Cardiac septum (tissue), 1 donor: ENCODE results near the gene AP5S1. TPM values are rescaled to one million over a fixed set of nuclear protein-coding genes. Genes with fewer than 3 reads are reported as not detected.

Source experiments
- DNase-seq: peaks from one replicate; pipeline ENCODE4 v3.0.0-alpha.2; 2020; ENCODE audit warnings: low spot score
- intact Hi-C: fragments of 100-400 bp; cut with DNase I; formaldehyde crosslinking; loops from one replicate; pipeline ENCODE4 v1.14.0; 2022
- total RNA-seq: library from RNA; stranded (reverse); fragmentation: NEBNext Ultra II Directional; extraction: Animal tissue kit (Norgen Biotek cat#: 25700); gene quantifications from one replicate; pipeline ENCODE4 v1.2.1, GENCODE V29; 2021
- donor health status: DM: no; HTN: no; CAD: no.

The AP5S1 gene
- total RNA-seq, 1 donor from 2014 or later, result 12.5 TPM

DNA sequence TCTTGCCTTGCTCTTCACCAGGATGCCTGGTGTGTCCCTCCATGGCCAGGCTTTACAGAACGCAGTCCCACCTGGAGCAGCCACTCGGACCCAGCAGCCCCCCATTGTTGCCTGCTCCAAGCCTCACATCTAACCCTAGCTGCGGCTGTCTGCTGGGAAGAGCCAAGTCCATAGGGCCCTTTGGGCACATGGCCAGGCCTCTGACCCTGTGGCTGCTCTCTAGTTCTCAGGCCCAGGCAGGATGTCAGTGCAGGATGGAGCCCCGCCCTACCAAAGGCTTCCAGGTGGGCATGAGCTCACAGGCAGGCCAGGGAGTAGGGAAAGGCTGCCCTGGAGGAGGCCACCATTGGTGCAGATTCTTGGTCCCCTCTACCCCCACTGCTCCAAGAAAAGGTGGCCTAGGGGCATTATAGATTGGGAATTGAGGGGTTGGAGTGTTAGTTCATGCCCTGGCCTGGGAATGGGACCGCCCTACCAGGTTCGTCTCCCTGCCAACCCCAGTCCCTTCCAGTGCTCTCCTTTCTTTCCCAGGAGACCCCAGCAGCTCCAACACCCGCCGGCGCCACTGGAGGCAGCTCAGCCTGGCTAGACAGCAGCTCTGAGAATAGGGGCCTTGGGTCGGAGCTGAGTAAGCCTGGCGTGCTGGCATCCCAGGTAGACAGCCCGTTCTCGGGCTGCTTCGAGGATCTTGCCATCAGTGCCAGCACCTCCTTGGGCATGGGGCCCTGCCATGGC lies 45.0 kb downstream of the AP5S1 start:
- intact Hi-C loops, result no loop called here

DNA sequence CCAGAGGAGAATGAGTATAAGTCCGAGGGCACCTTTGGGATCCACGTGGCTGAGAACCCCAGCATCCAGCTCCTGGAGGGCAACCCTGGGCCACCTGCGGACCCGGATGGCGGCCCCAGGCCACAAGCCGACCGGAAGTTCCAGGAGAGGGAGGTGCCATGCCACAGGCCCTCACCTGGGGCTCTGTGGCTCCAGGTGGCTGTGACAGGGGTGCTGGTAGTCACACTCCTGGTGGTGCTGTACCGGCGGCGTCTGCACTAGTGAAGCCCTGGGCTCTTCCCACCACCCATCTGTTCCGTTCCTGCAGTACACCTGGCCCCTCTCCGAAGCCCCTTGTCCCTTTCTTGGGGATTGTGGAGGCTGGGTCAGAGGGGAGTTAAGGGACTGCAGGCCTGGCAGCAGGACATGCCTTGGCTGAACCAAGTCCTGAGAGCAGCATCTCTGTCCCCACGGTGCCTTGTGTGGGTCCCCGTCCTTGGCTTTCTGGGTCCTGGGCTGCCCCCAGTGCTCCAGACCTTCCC lies 45.6 kb downstream of the AP5S1 start:
- no peak for DNase-seq
- intact Hi-C loops, result no loop called here

More for the DNA sequence above, 45.0 kb downstream of the AP5S1 start:
- no peak for DNase-seq

DNA sequence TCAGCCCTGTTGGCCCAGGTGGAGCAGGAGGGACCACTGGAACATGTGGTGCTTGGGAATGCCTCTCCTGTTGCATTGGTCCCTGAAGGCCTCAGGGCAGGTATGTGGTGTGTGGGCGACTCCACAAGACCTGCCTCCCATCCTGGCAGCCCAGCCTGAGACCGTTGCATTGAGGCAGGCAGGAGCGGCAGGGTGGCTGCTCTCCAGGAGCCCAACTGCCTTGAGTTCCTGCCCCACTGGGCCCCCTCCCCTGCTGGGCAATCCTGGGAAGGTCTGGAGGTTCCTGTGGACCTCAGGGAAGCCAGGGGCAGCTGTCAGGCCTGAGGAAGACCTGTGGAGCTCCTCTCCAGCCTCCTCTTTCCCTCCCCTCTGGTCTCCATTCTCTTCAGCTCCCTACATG lies 46.1 kb downstream of the AP5S1 start:
- intact Hi-C loops, result no loop called here

DNA sequence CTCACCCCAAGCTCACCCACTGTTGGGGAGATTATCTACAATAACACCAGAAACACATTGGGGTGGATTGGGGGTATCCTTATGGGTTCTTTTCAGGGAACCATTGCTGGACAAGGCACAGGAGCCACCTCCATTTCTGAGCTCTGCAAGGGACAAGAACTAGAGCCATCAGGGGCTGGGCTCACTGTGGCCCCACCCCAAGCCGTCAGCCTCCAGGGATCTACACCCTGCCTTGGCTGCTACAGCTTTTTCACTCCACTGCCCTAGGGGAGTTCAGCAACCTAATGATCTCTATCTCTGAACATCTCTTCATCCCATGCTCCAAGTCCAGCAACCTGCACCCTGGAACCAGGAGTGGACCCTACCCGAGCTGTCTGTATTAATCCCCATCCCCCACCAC lies 47.5 kb downstream of the AP5S1 start:
- no peak for DNase-seq
- intact Hi-C loops, result no loop called here

More for the DNA sequence above, 46.1 kb downstream of the AP5S1 start:
- no peak for DNase-seq

DNA sequence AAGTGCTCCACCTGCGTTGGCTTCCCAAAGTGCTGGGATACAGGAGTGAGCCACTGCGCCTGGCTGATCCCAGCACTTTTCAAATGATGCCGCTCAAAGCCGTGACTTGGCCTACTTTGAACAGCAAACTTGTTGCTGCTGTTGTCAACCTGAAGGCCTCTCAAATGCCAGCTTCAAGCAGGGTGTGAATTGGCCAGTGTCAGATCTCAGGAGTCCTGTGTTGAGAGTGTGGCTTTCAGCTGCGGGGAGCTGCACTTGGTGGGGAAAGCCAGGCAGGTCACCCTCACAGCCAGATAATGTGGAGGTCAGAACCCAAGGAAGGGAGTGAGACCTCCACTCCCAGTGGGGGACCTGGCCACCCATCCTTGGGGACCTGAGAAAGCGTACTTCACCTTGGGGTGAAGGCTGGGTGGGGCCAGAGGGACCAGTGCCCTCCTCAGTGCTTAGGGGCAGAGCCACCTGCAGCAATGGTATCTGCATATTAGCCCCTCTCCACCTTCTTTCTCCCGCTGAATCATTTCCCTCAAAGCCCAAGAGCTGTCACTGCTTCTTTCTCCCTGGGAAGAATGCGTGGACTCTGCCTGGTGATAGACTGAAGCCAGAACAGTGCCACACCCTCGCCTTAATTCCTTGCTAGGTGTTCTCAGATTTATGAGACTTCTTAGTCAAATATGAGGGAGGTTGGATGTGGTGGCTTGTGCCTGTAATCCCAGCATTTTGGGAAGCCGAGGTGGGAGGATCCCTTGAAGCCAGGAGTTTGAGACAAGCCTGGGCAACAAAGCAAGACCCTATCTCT lies 49.7 kb downstream of the AP5S1 start:
- DNase-seq, result no peak
- intact Hi-C loops, result no loop called here

DNA sequence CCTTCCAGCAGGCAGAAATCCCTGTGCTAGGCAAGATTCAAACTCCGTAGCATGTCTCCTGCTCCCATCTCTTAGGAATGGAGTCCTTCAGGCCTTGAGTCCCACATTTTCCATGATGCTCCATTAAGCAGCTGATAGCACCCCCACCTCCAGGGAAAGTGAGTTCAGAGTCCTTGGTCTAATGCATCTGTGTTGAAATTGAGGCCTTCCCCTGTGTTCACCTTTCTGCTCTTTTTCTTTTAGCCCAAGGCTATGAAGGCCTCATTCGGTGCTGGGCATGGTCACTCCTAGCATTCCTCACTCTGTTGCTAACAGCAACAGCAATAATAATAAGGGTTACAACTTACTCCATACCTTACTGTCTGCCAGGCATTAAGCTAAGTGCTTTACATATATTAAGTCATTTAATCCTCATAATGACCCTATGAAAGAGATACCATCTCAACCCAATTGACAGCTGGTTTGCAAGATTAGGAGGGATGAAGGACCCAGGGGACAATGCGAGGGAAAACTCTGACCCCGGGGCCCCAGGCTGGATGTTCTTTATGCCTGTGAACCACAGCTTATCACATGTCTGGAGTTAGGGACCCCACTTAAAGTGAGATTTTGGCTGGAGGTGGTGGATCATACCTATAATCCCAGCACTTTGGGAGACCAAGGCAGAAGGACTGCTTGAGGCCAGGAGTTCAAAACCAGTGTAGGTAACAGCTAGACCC lies 51.4 kb downstream of the AP5S1 start:
- DNase-seq, result no peak
- intact Hi-C loops, result no loop called here

DNA sequence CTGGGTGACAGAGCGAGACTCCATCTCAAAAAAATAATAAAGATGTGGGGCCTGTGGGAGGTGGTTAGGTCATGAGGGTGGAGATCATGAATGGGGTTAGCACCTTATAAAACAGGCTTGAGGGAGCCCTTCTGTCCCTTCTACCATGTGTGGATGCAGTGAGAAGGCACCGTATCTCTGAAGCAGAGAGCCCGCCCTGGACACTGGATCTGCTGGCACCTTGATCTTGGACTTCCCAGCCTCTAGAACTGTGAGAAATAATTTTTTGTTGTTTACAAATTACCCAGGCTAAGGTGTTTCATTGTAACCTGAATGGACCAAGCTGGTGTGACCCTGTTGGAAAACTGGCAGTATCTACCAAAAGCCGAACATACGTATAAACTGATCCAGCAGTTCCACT lies 53.2 kb downstream of the AP5S1 start:
- intact Hi-C loops, result no loop called here
- DNase-seq, result no peak

DNA sequence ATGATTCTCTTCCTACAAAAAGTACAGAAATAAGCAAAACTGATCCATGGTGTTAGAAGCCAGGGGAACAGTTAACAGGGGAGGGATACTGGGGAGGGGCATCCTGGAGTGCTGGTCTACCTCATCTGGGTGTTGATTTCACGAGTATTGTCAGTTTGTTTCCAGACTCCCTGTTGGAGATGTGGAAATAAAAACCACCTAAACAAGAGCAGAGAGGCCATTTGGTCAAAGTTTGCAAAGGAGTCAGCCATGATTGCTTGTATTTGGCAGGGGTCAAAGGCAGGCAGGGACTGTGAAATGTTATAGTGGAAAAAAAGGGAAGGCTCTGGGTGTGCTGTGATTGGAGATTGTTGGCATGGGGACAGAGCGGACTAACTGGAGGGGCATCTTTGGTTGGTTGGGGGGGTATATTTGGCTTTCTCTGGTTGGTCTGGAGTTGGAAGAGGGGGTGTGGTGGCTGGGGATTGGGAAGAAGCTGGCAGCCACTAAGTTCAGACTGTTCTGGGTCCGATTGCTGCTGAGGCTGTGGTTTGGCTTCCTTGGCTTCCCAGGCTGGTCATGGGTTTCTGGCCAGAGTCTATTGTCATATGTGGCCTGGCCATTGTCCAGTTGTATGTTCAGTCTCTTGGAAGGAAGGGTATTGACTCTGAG lies 54.0 kb downstream of the AP5S1 start:
- intact Hi-C loops, result no loop called here
- no peak for DNase-seq

DNA sequence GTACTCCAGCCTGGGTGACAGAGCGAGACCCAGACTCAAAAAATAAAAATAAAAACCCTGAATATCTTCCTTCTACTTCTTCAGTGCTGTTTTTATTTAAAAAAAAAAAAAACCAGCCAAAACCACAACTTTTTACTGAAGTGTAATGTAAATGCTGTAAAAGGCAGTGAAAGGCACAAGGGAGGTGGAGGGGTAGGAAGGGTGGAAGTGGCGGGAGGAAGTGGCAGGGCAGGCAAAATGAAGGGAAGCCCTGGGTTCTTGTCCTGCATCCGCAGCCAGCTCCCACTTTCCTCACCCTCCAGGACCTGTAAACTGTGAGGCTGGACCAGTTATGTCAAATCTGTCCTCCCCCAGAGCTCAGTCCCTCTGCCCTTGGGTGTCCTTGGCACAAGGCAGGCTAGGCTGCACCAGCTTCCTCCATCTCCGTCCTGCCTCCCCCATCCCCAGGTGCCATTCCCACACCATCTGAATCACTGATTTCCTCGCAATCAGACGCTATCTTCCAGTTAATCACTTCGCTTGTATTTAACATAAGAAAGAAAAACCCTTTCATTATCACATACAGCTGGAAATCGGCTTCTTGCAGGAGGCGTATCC lies 55.1 kb downstream of the AP5S1 start:
- intact Hi-C loops, result no loop called here
- DNase-seq, result no peak

DNA sequence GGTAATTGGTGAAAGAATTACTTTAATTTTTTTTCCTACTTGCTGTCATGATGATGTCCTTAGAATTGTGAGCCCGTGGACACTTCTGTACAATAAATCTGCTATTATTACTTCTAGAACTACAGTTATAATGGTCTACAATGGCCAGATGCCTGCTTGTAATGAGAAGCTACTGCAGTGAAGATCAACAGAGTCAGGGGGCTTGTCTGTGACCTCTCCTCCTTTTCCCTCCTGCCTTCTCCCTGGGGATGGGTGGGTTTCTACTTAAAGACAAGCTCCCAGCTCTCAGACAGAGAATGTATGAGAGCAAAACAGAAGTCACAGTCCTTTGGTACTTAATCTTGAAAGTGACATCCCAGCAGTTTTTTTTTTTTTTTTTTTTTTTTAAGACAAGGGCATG lies 55.7 kb downstream of the AP5S1 start:
- intact Hi-C loops, result no loop called here
- DNase-seq, result no peak

DNA sequence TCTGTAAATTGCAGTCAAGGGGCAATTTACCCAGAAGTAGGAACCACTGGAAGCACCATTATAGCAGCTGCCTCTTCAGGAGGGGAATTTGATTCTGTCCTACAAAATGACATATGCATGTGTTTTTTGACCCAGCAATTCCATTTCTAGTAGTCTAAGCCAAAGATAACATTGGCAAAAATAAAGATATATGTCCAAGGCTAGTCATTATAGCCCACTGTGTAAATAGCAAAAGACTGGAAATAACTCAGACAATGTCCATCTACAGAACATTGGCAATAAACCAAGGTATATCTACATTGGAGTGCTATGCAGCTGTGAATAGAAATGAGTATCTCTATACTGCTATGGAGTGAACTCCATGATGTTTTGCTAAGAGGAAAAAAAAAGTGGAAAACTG lies 56.3 kb downstream of the AP5S1 start:
- no peak for DNase-seq
- intact Hi-C loops, result no loop called here

Other genes with a start within 250 kb of the AP5S1 start
- gene GFRA4, start 157.1 kb upstream of the AP5S1 start, total RNA-seq, result not detected
- gene ADAM33, start 138.5 kb upstream of the AP5S1 start, total RNA-seq, result 3.0 TPM
- gene SIGLEC1, start 107.9 kb upstream of the AP5S1 start, total RNA-seq, result 2.4 TPM
- 9.2 TPM for gene HSPA12B, start 87.9 kb upstream of the AP5S1 start, total RNA-seq
- gene ADISSP, start 52.8 kb upstream of the AP5S1 start, total RNA-seq, result 9.9 TPM
- gene SPEF1, start 39.1 kb upstream of the AP5S1 start, total RNA-seq, result not detected
- gene CENPB, start 33.8 kb upstream of the AP5S1 start, total RNA-seq, result 79.8 TPM
- gene CDC25B, start 24.2 kb upstream of the AP5S1 start, total RNA-seq, result 9.4 TPM
- 39.5 TPM for gene MAVS, start 26.3 kb downstream of the AP5S1 start, total RNA-seq
- 21.5 TPM for gene PANK2, start 68.8 kb downstream of the AP5S1 start, total RNA-seq
- 8.5 TPM for gene RNF24, start 195.0 kb downstream of the AP5S1 start, total RNA-seq